HEK293T (cell line): ENCODE results near the gene SLC38A3.

Experiments used
- CTCF ChIA-PET: fragments of 350-600 bp; formaldehyde crosslinking; extraction: SDS; loops from one replicate; lab custom pipeline; 2021; ENCODE audit warnings: antibody characterized with exemption, inconsistent platforms; lab: Yijun Ruan, JAX
- POLR2A ChIA-PET: fragments of 350-600 bp; formaldehyde crosslinking; extraction: SDS; loops from one replicate; lab custom pipeline; 2020; ENCODE audit warnings: antibody characterized with exemption, inconsistent platforms; lab: Yijun Ruan, JAX
- DNase-seq: peaks from one replicate; pipeline ENCODE4 v3.0.0; 2012; ENCODE audit warnings: mixed read lengths; ENCODE audit errors: extremely low spot score
- ARNT ChIP-seq: fragments of 450-650 bp; IDR thresholded peaks from 2 replicates; pipeline ENCODE4 v1.6.1; 2017; ENCODE audit warnings: mild to moderate bottlenecking
- BHLHE40 ChIP-seq: fragments of 450-650 bp; IDR thresholded peaks from 2 replicates; pipeline ENCODE4 v1.6.1; 2016; ENCODE audit warnings: mild to moderate bottlenecking, moderate library complexity, borderline replicate concordance
- CTBP1 ChIP-seq: fragments of 450-650 bp; IDR thresholded peaks from 2 replicates; pipeline ENCODE4 v1.6.1; 2016; ENCODE audit warnings: borderline replicate concordance
- ELF4 ChIP-seq: fragments of 450-650 bp; IDR thresholded peaks from 2 replicates; pipeline ENCODE4 v1.6.1; 2017; ENCODE audit warnings: antibody characterized with exemption
- FOXA1 ChIP-seq: fragments of 450-650 bp; IDR thresholded peaks from 2 replicates; pipeline ENCODE4 v1.6.1; 2016; ENCODE audit warnings: mild to moderate bottlenecking
- FOXK2 ChIP-seq: fragments of 450-650 bp; IDR thresholded peaks from 2 replicates; pipeline ENCODE4 v1.6.1; 2016; ENCODE audit warnings: mild to moderate bottlenecking
- FOXM1 ChIP-seq: fragments of 450-650 bp; IDR thresholded peaks from 2 replicates; pipeline ENCODE4 v1.6.1; 2017; ENCODE audit warnings: mild to moderate bottlenecking, borderline replicate concordance
- HDGF ChIP-seq: fragments of 450-650 bp; IDR thresholded peaks from 2 replicates; pipeline ENCODE4 v1.6.1; 2017; ENCODE audit warnings: antibody characterized with exemption, borderline replicate concordance
- L3MBTL2 ChIP-seq: fragments of 450-650 bp; conservative IDR thresholded peaks from 2 replicates; pipeline ENCODE4 v1.6.1; 2016; ENCODE audit warnings: mild to moderate bottlenecking
- LEF1 ChIP-seq: fragments of 450-650 bp; IDR thresholded peaks from 2 replicates; pipeline ENCODE4 v1.6.1; 2017; ENCODE audit warnings: mild to moderate bottlenecking, borderline replicate concordance
- NFRKB ChIP-seq: fragments of 450-650 bp; IDR thresholded peaks from 2 replicates; pipeline ENCODE4 v1.6.1; 2016; ENCODE audit warnings: mild to moderate bottlenecking, moderate library complexity
- SP1 ChIP-seq: fragments of 450-650 bp; IDR thresholded peaks from 2 replicates; pipeline ENCODE4 v1.6.1; 2017
- SUZ12 ChIP-seq: fragments of 450-650 bp; IDR thresholded peaks from 2 replicates; pipeline ENCODE4 v1.6.1; 2016; ENCODE audit warnings: mild to moderate bottlenecking
- TARDBP ChIP-seq: fragments of 450-650 bp; IDR thresholded peaks from 2 replicates; pipeline ENCODE4 v1.6.1; 2016
- ZNF384 ChIP-seq: fragments of 450-650 bp; IDR thresholded peaks from 2 replicates; pipeline ENCODE4 v1.6.1; 2016
- TF ChIP-seq, protein P1 (sequence below): fragments of 450-650 bp; IDR thresholded peaks from 2 replicates; pipeline ENCODE4 v1.6.1; 2016

Gene SLC38A3

DNA sequence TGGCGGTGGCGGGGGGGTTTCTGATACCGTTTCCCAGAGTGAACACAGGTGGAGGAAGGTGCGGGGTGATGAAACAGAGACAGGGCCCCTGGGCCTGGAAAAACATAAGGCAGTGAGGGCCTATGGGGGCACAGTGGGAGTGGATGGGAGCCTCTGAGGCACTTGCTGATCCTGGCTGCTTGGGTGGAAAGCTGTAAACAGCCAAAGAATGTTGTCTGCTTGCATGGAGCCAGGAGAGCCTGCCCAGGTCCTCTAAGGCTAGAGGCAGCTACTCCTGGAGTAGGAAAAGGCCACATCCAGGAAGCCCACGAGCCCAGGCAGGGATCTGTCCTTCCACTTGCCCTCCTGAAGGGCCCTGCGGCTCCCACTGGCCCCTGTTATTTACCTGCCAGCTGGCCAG lies 60.9 kb downstream of the SLC38A3 start:
- ChIA-PET CTCF (interaction anchor here (0.6 to 1.4 kb wide), 2 partner anchors 55 to 71 kb away, joined by 4 to 5 read pairs; no protein-coding TSS in a partner anchor), POLR2A (interaction anchor here (1.9 to 2.6 kb wide), 2 partner anchors 20 to 37 kb away, joined by 7 to 12 read pairs; no protein-coding TSS in a partner anchor)
- TF ChIP-seq CTBP1, result no peak
- no peak for DNase-seq

DNA sequence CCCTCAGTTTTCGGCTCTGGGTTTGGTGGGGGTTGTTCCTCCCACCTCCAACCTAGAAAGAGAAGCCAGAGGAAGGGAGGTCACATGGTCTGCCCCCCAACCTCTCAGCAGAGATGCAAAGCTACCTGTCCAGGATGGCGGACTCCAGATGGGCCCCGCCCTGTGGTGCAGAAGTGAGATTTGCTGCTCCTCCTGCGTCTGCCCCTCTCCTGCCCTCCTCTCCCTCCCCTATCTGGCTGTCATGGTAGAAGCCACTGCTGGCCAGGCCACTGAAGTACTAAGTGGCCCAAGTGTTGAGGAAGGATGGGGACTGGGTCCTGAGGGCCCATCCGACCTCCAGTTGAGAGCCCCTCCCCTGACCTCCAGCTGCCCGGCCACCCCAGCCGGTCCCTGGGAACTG lies 61.8 kb downstream of the SLC38A3 start:
- DNase-seq, result no peak
- ChIA-PET POLR2A (interaction anchor here (0.6 to 2.6 kb wide), 6 partner anchors 31 to 70 kb away, joined by 3 to 12 read pairs (median 4); partner anchors contain the start of genes GNAI2 and SLC38A3), CTCF (interaction anchor here (1.0 to 1.6 kb wide), 4 partner anchors 17 to 72 kb away, joined by 3 to 5 read pairs (median 4); no protein-coding TSS in a partner anchor)
- TF ChIP-seq FOXA1, result no peak

DNA sequence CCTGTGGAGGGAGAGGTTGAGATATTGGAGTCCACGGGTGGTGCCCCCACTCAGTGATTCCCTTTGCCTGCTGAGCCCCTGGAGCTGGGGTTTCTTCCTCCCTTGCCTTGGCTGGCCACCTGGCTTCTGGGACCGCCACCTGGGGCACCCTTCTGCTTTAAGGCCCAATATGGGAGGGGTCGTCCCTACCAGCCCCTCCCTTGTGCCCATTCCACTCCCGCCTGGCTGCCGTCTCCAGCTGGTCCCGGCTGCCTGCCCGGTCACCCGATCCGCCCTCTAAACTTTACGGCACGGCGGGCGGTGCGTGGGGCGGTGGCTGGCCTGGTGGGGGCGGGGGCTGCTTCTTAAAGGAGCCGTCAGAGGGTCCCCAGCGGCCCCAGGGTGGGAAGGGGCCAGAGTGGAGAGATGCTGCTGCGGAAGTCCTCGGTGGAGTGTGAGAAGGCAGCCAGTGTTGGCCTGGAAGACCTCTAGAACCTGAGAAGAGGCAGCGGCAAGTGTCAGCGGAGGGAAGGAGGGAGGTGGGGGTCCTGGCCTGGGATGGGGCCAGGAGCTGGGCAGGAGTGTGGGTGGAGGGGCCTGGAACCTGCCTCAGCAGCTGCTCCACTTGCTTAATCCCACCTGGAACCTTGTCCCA lies 62.3 kb downstream of the SLC38A3 start:
- ChIA-PET CTCF (interaction anchor here (0.6 to 1.6 kb wide), 7 partner anchors 8 to 73 kb away, joined by 3 to 5 read pairs (median 3); no protein-coding TSS in a partner anchor), POLR2A (interaction anchor here (0.6 to 2.6 kb wide), 8 partner anchors 30 to 338 kb away, joined by 3 to 12 read pairs (median 4); partner anchors contain the start of genes GNAI2, MON1A and SLC38A3)
- TF ChIP-seq ELF4 (no peak), HDGF (no peak), FOXA1 (no peak), FOXM1 (no peak), NFRKB (no peak), CTBP1 (no peak), BHLHE40 (no peak), SP1 (no peak), L3MBTL2 (no peak), ZNF384 (no peak), LEF1 (no peak), ARNT (no peak)
- TF ChIP-seq, protein P1, sequence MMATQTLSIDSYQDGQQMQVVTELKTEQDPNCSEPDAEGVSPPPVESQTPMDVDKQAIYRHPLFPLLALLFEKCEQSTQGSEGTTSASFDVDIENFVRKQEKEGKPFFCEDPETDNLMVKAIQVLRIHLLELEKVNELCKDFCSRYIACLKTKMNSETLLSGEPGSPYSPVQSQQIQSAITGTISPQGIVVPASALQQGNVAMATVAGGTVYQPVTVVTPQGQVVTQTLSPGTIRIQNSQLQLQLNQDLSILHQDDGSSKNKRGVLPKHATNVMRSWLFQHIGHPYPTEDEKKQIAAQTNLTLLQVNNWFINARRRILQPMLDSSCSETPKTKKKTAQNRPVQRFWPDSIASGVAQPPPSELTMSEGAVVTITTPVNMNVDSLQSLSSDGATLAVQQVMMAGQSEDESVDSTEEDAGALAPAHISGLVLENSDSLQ, result no peak
- peak; percentile 55 for DNase-seq

DNA sequence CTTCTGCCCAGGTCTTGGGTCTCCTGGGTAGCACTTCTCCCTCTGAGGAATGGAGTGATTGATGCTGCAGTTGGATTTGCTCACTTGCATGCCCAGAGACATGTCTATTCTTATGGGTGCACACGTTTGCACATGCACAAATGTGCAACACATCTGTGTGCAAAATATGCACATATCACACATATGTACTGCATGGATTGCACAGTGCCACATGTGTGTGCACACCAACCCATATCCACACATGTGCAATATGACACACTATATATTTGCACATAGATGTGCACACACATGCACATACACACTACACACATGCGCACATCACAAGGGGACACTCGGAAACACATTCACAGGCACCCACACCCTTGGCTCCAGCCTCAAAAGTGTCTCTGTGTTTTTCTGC lies 63.2 kb downstream of the SLC38A3 start:
- no peak for TF ChIP-seq BHLHE40
- ChIA-PET CTCF (interaction anchor here (0.8 to 1.6 kb wide), 3 partner anchors 11 to 39 kb away, joined by 3 to 5 read pairs (median 3); no protein-coding TSS in a partner anchor), POLR2A (interaction anchor here (0.8 to 2.6 kb wide), 6 partner anchors 9 to 339 kb away, joined by 3 to 12 read pairs (median 5); partner anchors contain the start of genes GNAI2 and MON1A)
- DNase-seq, result no peak

DNA sequence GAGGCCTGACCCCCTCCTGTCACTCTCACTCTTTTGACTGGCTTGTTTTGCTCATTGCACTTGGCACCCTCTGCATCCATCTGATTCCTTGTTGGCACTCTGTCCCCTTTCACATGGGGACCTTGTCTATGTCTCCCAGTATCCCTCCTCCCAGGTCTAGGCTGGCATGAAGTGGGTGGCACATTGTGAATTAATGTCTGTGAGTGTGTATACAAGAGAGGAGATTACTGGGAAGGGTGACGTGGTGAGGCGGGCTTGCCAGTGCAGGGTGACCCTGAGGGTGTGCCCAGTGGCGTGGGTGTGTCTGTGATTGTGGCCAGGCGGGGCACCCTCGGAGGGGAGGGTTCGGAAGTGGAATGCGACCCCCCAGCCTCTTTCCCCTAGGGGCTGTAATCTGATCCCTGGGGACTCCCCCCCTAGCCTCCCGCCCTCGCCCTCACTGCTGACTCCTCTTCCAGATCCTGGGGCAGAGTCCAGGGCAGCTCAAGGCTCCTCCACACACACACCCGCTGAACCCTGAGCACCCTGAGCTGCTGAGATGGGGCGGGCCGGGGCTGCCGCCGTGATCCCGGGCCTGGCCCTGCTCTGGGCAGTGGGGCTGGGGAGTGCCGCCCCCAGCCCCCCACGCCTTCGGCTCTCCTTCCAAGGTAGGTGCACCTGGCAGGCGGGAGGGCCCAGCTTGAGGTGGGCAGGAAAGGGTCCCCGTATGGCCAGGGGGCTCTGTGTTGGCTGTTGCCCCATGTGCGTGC lies 63.8 kb downstream of the SLC38A3 start, which contains the start of gene SEMA3B:
Gene SEMA3B, plus strand, starts transcription at position 445 of the 749 bp plus-strand sequence. Its CDS starts 94 bp downstream, at position 539.
- TF ChIP-seq BHLHE40, result no peak
- no peak for TF ChIP-seq ZNF384
- no peak for TF ChIP-seq TARDBP
- TF ChIP-seq ELF4, result no peak
- TF ChIP-seq ARNT, result no peak
- ChIA-PET CTCF (interaction anchor here (1.4 kb wide), 1 partner anchor 22 kb away, joined by 5 read pairs; no protein-coding TSS in a partner anchor), POLR2A (interaction anchor here (1.0 to 2.0 kb wide), 4 partner anchors 9 to 68 kb away, joined by 4 to 8 read pairs (median 4); no protein-coding TSS in a partner anchor)
- DNase-seq, result no peak

DNA sequence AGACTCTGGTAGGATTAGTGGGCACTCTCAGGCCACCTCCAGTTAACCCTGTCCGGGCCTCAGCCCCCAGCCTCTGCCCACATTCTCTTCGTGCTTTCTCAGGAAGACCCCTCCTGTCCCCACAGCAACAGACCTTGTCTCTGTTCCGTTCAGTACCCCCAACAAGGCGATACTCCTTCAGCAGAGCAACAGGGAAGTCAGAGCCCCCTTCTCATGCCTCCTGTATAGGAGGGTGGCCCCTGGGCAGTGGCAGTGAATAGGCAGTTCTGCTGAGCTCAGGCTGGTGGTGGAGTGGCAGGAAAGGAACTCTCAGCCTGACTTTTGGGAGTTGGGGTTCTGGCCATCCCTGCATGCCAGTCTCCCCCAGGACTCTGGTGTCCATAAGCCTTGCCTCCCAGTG lies 64.4 kb downstream of the SLC38A3 start:
- CTCF ChIA-PET, result interaction anchor here (1.4 kb wide), 1 partner anchor 23 kb away, joined by 5 read pairs; no protein-coding TSS in a partner anchor
- TF ChIP-seq SP1, result no peak
- TF ChIP-seq FOXK2, result no peak
- TF ChIP-seq HDGF, result no peak
- TF ChIP-seq L3MBTL2, result no peak
- no peak for TF ChIP-seq NFRKB
- no peak for TF ChIP-seq FOXM1
- no peak for TF ChIP-seq CTBP1
- TF ChIP-seq SUZ12, result no peak
- TF ChIP-seq BHLHE40, result no peak
- TF ChIP-seq ELF4, result no peak
- TF ChIP-seq TARDBP, result no peak
- no peak for TF ChIP-seq LEF1
- TF ChIP-seq FOXA1, result no peak
- no peak for TF ChIP-seq ARNT
- TF ChIP-seq, protein P1, result no peak
- TF ChIP-seq ZNF384, result no peak
- DNase-seq, result no peak
- POLR2A ChIA-PET, result interaction anchor here (1.0 to 2.0 kb wide), 3 partner anchors 10 to 68 kb away, joined by 4 to 8 read pairs (median 5); no protein-coding TSS in a partner anchor

DNA sequence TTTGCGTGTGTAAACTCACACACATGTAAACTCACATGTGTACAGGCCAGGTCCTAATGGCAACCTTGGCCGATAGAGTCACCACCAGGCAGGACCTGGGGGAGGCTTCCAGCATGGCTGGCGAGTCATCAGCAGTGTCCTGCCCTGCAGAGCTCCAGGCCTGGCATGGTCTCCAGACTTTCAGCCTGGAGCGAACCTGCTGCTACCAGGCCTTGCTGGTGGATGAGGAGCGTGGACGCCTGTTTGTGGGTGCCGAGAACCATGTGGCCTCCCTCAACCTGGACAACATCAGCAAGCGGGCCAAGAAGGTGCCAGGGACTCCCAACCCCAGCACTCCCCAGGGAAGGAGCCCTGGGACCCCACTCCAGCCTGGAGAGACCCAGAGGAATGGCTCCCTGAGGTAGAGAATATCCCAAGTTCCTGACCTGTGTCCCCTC lies 64.9 kb downstream of the SLC38A3 start:
- no peak for DNase-seq
- ChIA-PET POLR2A (interaction anchor here (1.0 to 2.0 kb wide), 4 partner anchors 10 to 67 kb away, joined by 3 to 8 read pairs (median 4); no protein-coding TSS in a partner anchor), CTCF (interaction anchor here (1.4 to 2.6 kb wide), 2 partner anchors 10 to 23 kb away, joined by 5 to 9 read pairs; no protein-coding TSS in a partner anchor)
- no peak for TF ChIP-seq CTBP1
- TF ChIP-seq L3MBTL2, result no peak
- TF ChIP-seq SUZ12, result no peak
